C4-2B (cell line): ENCODE measurements around the gene CASD1.

Experiments
- H3K27ac ChIP-seq: fragments of 450-650 bp; 2 replicates; pipeline ENCODE4 v1.5.1; 2017
- ZFX ChIP-seq: fragments of 450-650 bp; IDR thresholded peaks from 2 replicates; pipeline ENCODE4 v1.6.1; 2017
- TF ChIP-seq, protein P1 (sequence below): fragments of 450-650 bp; conservative IDR thresholded peaks from 2 replicates; pipeline ENCODE4 v1.5.1; 2017; ENCODE audit warnings: mild to moderate bottlenecking

Gene CASD1

DNA sequence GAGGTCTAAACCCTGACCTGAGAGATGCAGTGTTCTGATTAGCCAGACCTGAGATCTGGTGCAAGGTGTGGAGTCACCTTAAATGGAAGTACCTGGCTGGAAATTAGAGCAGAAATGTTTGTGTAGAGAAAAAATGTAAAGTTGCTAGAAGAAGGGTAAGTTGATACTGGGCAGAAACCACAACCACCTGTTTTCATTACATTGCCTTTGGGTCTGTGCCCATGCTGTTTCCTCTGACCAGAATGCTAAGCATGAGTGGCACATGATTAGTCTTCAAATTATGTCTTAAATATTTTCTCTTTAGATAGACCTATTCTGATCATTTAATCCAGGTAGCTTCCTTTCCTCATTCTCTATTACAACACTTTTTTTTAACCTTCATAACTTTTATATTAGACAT lies 69.0 kb downstream of the CASD1 start:
- TF ChIP-seq ZFX, result no peak
- TF ChIP-seq, protein P1, sequence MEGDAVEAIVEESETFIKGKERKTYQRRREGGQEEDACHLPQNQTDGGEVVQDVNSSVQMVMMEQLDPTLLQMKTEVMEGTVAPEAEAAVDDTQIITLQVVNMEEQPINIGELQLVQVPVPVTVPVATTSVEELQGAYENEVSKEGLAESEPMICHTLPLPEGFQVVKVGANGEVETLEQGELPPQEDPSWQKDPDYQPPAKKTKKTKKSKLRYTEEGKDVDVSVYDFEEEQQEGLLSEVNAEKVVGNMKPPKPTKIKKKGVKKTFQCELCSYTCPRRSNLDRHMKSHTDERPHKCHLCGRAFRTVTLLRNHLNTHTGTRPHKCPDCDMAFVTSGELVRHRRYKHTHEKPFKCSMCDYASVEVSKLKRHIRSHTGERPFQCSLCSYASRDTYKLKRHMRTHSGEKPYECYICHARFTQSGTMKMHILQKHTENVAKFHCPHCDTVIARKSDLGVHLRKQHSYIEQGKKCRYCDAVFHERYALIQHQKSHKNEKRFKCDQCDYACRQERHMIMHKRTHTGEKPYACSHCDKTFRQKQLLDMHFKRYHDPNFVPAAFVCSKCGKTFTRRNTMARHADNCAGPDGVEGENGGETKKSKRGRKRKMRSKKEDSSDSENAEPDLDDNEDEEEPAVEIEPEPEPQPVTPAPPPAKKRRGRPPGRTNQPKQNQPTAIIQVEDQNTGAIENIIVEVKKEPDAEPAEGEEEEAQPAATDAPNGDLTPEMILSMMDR, result no peak
- H3K27ac ChIP-seq, result no peak overlapping the region

- no peak overlapping the region for H3K27ac ChIP-seq
These were observed 69.9 kb downstream of the CASD1 start for GRCh38 chr7:94579470-94579869.

DNA sequence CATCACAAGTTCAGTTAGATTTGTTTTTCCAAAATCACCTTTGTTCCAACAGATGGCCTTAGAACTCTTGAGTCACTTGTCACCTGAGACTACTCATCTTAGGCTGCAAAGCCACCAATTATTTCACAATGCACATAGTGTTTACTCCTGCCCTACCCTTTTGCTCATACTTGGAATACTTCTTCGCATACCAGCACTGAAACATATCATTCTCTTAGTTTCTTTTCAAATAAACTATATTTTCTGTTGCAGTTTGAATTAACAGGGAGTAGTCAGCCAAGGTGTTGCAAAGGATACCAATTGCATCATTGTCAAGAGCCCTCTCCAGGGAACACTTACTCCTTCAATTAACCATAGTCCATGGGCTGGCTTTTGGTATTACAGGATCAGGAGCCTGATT lies 71.0 kb downstream of the CASD1 start:
- no peak for TF ChIP-seq ZFX
- TF ChIP-seq, protein P1, result no peak
- no peak overlapping the region for H3K27ac ChIP-seq

More at GRCh38 chr7:94579470-94579869, 69.9 kb downstream of the CASD1 start:
- TF ChIP-seq, protein P1, result no peak
- TF ChIP-seq ZFX, result no peak

DNA sequence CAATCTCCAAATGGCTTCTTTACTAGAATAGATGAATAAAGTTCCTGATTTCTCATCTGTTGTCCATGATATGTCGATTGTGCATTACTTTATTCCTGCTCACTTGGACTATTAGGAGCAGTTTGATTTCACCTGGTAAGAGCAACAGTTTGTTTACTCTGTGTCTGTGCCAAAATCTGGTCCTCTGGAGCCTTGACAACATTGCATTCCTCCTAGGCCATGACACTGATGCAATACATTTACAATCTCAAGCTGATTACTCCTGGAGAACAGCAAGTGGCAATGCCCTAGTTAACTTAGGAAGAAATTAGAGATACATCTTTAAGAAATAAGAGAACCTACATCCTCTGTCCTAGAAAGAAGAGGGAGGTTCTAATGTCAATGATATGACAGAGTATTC lies 74.5 kb downstream of the CASD1 start:
- no peak for TF ChIP-seq ZFX
- TF ChIP-seq, protein P1, result no peak
- H3K27ac ChIP-seq, result no peak overlapping the region

DNA sequence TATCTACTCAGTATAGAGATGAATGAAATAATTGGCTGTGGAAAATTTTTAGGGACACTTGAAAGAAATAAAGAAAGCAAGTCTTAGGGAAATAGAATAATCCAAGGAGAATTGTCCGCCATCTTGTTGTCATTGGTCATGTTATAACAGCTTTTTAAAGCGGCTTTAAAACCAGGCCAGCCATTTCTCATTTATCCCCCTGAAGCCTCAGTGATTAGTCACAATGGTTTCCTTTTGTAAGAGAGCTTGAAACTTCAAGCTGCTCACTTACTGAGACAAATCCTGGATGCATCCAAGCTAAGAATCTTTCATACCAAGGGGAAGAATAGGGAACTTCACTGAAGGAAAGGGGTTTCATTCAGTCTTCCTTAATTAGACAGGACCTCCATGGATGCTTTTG lies 78.5 kb downstream of the CASD1 start:
- no peak for TF ChIP-seq ZFX
- TF ChIP-seq, protein P1, result no peak
- H3K27ac ChIP-seq, result no peak overlapping the region

- H3K27ac ChIP-seq, result no peak overlapping the region
- TF ChIP-seq ZFX, result no peak
- TF ChIP-seq, protein P1, result no peak
These were observed 81.0 kb downstream of the CASD1 start for GRCh38 chr7:94590526-94591162.

DNA sequence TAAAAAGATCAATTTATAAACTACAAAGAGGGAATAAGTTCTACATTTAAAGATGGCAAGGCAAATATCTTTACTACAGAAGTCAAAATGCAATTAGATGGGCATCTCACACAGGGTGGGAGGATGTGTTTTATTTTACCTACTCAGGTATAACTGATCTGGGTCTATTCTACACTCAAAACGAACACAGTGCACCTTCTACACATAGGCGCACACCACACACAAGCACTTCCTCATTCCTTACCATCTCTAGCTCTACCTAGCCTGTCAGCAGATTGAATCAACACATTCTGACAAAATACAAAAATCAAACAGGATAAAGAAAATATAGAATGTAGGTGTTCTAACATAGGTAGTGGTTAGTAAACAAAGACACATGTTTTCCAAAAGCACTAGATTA lies 81.6 kb downstream of the CASD1 start:
- H3K27ac ChIP-seq, result no peak overlapping the region

More for the DNA sequence above, 81.6 kb downstream of the CASD1 start:
- TF ChIP-seq ZFX, result no peak
- TF ChIP-seq, protein P1, result no peak
